ENCODE results near the gene ORMDL3.

- TF ChIP-seq CTCF (IDR thresholded peaks at IDR 0.05) (no peak), SIN3A (IDR thresholded peaks at IDR 0.05; ENCODE audit: borderline replicate concordance, insufficient read depth, low read depth, low read length) (no peak), REST (IDR thresholded peaks at IDR 0.05; ENCODE audit: insufficient read depth in 1 of 2, low read depth in 2 of 2, low read length in 1 of 2) (no peak), TCF7L2 (IDR thresholded peaks at IDR 0.05; ENCODE audit: low read depth, low read length) (no peak), POLR2AphosphoS5 (IDR thresholded peaks at IDR 0.05; ENCODE audit: low read depth, low read length) (no peak)
These were observed 23.5 kb upstream of the ORMDL3 start for GRCh38 chr17:39950871-39951348.
